ENCODE results near the gene ADD2.
"Not testable (repeated sequence)": the region's sequence is repeated elsewhere in the genome, so short reads cannot be mapped to it uniquely, and the experiment has no call there.

Gene ADD2

GRCh38 chr2:70767699-70768589, at the start of gene ADD2:
Gene ADD2 (minus strand): TSS chr2:70768200. CDS start chr2:70706408, 61,792 bp downstream.
- peak; percentile 77 for DNase-seq

DNA sequence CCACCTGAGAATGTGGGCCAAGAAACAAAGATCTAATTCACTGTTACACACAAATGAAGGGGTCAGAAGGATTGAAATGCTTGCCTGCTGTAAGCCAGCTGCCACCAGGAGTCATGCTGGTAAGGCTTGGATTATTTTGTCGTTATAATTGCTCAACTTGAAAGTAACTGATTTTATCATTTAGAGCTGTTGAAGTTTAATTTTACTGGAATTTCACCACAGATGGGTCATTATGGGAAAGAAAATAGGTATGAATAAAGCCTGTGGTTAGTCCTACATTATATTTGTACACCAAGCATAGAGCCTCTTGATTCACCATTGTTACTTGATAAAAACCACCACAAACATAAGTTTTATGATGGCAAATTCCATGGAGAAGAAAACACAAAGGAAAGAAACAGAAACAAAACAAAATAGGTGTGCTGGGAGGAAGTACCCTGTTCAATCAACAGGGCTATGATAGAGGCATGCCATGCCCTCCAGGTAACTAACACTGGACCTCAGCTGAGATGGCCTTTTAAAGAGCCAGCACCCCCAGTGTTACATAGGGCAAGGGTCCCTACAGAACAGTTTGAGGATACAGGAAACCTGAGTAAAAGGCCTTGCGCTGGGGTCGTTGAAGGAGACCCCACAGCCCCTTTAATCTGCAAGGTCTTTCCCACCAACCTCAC, 49.4 kb upstream of the ADD2 start:
- DNase-seq = no peak

GRCh38 chr2:70816726-70817125, 48.7 kb upstream of the ADD2 start:
- DNase-seq = no peak

DNA sequence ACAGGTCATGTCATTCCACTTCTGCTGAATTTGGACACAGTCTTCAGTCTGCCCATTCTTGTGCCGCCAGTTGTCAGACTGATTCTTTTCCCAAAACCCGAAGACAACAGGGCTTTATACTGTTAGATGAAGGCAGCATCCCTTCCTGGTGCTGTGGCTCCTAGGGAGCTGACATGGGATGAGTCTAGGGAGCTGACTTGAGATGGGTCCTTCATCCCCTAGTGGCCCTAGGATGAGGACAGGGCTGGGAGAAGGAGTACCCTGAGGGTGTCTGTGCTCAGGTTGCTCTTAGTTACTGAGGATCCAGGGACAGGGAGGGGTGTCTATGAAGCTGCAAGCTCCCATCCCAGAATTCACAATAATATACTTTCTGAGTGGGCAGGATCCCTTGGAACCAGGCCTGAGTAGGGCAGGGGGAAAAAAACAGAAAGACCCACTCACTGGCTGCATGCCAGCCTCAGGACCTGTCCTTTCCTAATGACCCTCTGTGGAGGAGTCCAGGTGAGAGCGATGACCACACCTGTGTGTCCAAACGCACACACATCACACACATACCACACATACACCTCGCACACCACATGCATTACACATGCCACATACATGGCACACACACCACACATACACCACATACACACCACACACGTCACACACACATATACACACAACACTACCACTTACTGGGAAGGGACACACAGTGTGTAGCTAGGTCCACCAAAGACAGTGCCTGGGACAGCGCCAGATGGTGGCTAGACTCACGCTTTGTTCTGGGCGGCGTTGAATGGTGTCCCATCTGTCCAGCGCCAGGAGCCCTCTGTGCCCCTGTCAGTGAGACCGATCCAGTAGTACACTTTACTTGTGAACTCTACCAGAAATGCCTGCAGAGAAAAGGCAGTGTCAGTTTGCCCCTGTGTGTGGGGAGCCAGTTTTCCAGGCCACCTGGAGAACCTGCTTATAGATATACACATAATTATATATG, 41.3 kb upstream of the ADD2 start:
- DNase-seq = no peak

DNA sequence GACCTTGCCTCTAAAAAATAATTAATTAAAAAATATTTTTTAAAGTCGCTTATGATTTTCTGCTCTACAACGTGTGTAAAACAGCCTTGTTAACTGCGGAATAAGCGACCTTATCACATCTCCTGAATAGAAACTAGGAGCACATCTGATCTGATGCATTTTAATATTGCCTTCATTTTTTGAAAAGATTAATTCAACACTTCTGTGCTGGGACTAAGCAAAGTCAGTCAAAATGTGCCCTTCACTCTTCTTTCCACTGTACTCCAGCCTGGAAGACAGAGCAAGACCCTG, 39.8 kb upstream of the ADD2 start:
- no peak for DNase-seq

DNA sequence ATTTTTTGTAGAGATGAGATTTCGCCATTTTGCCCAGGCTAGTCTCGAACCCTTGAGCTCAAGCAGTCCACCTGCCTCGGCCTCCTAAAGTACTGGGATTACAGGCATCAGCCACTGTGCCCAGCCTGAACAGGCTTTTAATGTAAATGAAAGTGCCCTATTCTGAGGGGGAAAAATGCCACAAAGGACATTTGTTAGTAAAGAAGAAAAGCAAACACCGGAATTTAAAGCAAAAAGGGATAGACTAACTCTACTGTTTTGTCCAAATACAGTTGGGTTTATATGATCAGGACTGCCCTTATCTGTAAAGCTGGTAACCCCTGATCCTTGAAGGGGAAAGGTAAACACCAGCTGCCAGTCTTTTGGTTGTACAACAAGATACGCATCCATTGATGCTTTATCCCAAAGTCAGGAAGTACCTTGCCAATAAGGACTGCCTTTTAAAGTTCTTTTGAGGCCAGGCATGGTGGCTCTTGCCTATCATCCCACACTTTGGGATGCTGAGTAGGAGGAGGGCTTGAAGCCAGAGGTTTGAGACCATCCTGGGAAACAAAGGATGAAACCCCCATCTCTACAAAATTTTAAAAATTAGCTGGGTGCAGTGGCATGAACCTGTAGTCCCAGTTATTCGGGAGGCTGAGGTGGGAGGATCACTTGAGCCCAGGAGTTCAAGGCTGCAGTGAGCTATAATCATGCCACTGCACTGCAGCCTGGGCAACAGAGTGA, 39.3 kb upstream of the ADD2 start:
- no peak for DNase-seq

DNA sequence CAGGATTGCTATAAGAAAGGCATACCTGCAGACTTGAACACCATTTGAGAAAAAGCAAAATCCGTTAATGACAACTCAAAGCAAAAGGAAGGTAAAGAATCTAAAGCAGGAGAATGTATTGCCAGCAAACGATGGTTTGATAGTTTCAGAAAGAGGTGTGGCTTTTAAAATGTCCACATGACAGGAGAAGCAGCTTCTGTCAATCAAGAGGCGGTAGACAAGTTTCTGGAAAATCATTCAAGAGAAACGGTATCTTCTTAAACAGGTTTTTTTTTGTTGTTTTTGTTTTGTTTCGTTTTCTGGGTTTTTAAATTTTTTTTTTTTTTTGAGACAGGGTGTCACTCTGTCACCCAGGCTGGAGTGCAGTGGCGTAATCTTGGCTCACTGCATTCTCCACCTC, 38.6 kb upstream of the ADD2 start:
- DNase-seq = no peak

- DNase-seq = no peak
Observed at GRCh38 chr2:70806013-70806412, 38.0 kb upstream of the ADD2 start.

DNA sequence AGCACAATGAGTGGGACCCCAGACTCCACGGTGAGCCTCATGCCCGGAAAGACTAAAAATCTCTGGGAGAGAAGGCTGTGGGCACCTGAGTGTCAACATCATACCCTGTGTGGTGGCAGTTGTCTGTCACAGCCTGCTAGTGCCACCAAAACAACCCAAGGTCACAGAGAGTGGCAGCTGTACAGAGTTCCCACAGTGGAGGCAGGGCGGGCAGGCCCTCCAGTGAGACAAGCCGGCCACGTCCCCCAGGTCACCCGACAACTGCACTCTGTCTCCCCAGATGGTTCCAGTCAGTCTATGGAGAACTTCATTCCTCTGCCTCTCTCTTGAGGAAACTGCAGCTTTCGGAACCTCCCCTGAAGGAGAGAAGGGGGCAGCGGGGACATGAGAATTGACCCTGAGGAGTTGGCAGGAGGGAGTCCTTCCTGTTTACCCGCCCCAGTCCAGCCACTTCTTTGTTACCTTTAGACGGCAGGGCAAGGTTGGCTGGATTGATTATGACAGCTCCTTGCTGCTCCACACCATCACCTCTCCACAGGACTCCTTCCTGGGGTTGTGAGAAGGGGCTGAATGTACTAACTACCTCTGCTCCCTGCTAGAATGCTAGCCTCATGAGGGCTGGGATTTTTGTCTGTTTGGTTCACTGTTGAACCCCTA, 33.7 kb upstream of the ADD2 start:
- DNase-seq = no peak

- DNase-seq = no peak
Observed at GRCh38 chr2:70799706-70800105, 31.7 kb upstream of the ADD2 start.

DNA sequence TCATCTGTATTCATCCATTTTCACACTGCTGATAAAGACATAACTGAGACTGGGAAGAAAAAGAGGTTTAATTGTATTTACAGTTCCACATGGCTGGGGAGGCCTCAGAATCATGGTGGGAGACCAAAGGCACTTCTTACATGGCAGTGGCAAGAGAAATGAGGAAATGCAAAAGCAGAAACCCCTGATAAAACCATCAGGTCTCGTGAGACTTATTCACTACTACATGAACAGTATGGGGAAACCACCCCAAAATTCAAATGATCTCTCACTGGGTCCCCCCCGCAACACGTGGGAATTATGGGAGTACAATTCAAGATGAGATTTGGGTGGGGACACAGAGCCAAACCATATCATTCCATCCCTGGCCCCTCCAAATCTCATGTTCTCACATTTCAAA, 30.0 kb upstream of the ADD2 start:
- DNase-seq = not testable (repeated sequence)

- DNase-seq = no peak
Observed at GRCh38 chr2:70797506-70797905, 29.5 kb upstream of the ADD2 start.

DNA sequence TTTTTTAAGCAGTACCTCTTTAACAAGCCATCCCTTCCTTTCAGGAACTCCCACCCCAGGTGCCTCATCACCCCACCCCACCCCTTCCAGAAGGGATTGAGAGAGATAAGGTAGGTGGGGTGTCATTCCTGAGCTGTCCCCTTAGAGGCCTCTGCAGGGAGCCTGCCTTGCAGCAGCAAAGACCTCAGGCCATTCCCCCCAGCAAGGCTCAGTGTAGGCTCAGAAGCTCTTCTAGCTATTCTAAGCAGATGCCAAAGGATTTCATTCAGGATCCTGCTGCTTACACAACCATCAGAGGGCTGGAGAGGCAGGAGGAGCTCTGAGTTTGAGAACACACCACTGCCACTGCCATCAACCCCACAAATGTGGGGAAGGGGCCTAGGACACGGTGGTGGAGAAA, 28.3 kb upstream of the ADD2 start:
- DNase-seq = no peak

DNA sequence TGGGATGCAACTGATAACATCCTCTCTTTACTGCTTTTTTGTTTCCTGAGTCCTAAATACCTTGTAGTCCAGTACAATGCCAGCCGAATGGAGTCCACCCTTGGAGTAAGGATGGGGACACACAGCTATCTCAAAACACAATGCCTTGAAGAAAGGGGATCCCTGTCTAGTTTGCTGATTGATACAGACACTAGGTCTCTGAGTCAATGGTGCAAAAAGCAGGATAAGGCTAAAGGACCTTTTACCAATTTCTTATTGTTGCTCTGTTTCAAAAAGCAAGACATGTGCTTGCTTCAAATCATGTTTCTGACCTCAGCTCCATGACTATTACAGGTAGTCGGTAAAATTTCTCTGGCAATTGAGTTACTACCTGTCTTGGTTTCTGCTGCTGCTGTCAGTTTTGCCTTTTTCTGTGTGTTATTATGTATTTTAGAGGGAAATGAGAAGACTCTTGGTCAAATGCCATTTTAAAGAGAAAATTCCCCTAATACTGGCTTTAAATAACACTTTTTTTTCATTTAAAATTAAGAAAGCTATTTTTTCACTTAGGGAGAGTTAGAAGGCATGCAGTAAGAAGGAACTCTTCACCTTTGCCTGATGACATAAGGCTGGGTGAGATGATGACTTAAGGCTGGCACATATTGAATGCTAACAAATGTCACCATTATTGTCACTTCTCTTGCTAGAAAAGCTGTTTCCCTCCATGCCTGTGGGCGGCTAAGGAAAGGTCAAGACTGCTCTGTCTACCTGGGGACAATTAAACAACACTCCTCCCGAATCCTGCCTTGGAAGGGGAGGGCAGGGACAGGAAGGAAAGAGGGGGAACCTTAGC, 27.4 kb upstream of the ADD2 start:
- DNase-seq = no peak

GRCh38 chr2:70793450-70793849, 25.4 kb upstream of the ADD2 start:
- no peak for DNase-seq

DNA sequence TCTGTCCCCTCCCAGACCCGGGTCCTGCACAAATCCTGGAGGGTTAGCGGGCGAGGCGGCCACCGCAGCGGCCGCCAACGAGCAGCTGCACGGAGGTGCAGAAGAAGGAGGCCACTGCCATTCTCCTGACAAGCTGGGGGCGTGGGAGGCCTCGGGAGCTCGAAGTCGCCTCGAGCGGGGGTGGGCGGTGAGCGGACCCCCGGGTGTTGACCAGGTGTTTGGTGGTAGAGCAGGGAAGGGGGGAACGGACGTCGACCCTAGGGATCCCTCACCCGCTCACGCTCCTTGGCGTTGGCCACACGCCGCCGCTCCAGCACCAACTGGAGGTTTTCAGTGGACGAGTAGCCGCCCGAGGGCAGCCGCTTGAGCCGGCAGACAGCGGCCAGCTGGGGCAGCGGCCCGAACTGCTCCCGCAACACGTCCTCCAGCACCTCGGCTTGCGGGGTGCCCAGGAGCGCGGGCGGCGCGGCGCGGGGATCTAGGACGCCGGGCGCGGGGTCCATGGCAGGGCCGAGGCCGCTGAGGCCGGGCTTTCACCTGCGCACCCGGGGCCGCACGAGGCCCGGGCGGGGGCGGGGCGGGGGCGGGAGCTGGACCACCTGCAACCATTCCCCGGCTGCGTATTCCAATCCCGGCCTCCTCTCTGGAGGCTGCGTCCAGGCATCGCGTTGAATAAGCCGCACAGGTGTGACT, 22.3 kb upstream of the ADD2 start, which contains the start of gene FIGLA:
FIGLA (minus strand) TSS at position 508 of the 693 bp plus-strand sequence; CDS start at position 503, 5 bp downstream.
- DNase-seq = no peak

GRCh38 chr2:70789304-70790135, 21.5 kb upstream of the ADD2 start:
- DNase-seq = peak; percentile 84

DNA sequence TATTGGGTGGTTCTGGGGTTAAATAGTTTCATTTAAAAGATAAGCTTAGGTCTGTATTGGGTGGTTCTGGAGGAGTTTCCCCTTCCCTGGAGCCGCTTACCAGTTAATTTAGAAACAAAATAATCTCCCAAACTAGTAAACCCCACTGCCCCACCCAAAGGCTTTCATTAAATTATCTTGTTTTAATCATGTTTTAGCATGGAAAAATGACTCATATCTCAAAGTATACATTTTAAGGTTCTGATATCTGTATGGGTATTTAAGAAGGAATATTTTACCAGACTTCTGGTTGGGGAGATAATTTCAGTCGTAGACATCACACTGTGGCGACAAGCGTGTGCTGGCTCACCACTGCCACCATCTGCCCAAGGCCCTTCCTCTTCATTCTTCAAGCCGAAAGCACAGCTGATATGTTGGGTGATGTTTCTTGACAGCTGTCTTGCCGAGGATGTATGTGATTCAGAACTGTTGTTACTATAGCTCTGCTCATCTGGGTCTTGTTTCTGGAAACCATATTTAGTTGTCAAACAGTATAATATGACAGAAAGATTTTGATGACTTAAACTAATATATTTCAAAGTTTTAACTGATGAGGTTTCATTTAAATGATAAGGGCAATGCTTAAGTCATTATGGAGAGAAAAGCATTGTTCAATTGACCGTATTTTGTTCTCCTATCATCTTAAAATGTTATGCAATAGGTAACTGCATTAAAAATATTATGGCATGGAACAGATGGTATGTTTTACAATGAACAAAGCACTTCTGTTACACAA, 17.3 kb upstream of the ADD2 start:
- peak; percentile 63 for DNase-seq

GRCh38 chr2:70784320-70784719, 16.3 kb upstream of the ADD2 start:
- DNase-seq = no peak

All from activated CD4-positive, alpha-beta T cell treated with anti-CD3 and anti-CD28 coated beads for 48 hours (primary cell).